Esophagus squamous epithelium (tissue), 4 donors: ENCODE data around the gene DBNDD1.

Source experiments
- CTCF ChIP-seq, 6 experiments: fragments of 450-650 bp in 4 of 6; fragments of 200-600 bp in 2 of 6; sonication (generic) in 2 of 6; IDR thresholded peaks; one replicate each; pipeline ENCODE4 v1.5.1; 2016 to 2019; ENCODE audit warnings: antibody characterized with exemption in 6 of 6, mild to moderate bottlenecking in 4 of 6, moderate library complexity in 4 of 6
- POLR2A ChIP-seq, 4 donors: fragments of 450-650 bp; IDR thresholded peaks; one replicate each; pipeline ENCODE4 v1.6.1; 2017; ENCODE audit warnings: antibody characterized with exemption in 4 of 4, mild to moderate bottlenecking in 4 of 4, moderate library complexity in 3 of 4

- TF ChIP-seq CTCF (IDR thresholded peaks at IDR 0.05) (no peak), POLR2A (IDR thresholded peaks at IDR 0.05) (no peak)
These were observed 6.1 kb downstream of the DBNDD1 start for GRCh38 chr16:90012991-90013745.
